Measurements from ENCODE around the gene ADAMTS12. TPM values are rescaled to one million over a fixed set of nuclear protein-coding genes. Genes with fewer than 3 reads are reported as not detected.

The ADAMTS12 gene
- total RNA-seq, 1 experiment from 2014 or later: not detected

GRCh38 chr5:33857037-33857436 is 34.8 kb downstream of the ADAMTS12 start:
- in situ Hi-C loops (cut with HindIII; ENCODE audit: low pct_unique_long_range_greater_than_20kb, low sequenced_read_pairs): no loop called here
- no peak for DNase-seq (ENCODE audit: low read depth, low spot score)

GRCh38 chr5:33855396-33855795 is 36.4 kb downstream of the ADAMTS12 start:
- DNase-seq (ENCODE audit: low read depth, low spot score): no peak
- in situ Hi-C loops (cut with HindIII; ENCODE audit: low pct_unique_long_range_greater_than_20kb, low sequenced_read_pairs): no loop called here

GRCh38 chr5:33854733-33855151 is 37.0 kb downstream of the ADAMTS12 start:
- in situ Hi-C loops (cut with HindIII; ENCODE audit: low pct_unique_long_range_greater_than_20kb, low sequenced_read_pairs): no loop called here
- no peak for DNase-seq (ENCODE audit: low read depth, low spot score)

- in situ Hi-C loops (cut with HindIII; ENCODE audit: low pct_unique_long_range_greater_than_20kb, low sequenced_read_pairs): no loop called here
- DNase-seq (ENCODE audit: low read depth, low spot score): no peak
These were observed 39.0 kb downstream of the ADAMTS12 start for GRCh38 chr5:33852837-33853236.

- DNase-seq (ENCODE audit: low read depth, low spot score): no peak
- in situ Hi-C loops (cut with HindIII; ENCODE audit: low pct_unique_long_range_greater_than_20kb, low sequenced_read_pairs): no loop called here
These were observed 39.5 kb downstream of the ADAMTS12 start for GRCh38 chr5:33852319-33852718.

GRCh38 chr5:33850100-33850594 is 41.6 kb downstream of the ADAMTS12 start:
- in situ Hi-C loops (cut with HindIII; ENCODE audit: low pct_unique_long_range_greater_than_20kb, low sequenced_read_pairs): no loop called here
- no peak for DNase-seq (ENCODE audit: low read depth, low spot score)

GRCh38 chr5:33848554-33848953 is 43.2 kb downstream of the ADAMTS12 start:
- in situ Hi-C loops (cut with HindIII; ENCODE audit: low pct_unique_long_range_greater_than_20kb, low sequenced_read_pairs): no loop called here
- no peak for DNase-seq (ENCODE audit: low read depth, low spot score)

- in situ Hi-C loops (cut with HindIII; ENCODE audit: low pct_unique_long_range_greater_than_20kb, low sequenced_read_pairs): no loop called here
- no peak for DNase-seq (ENCODE audit: low read depth, low spot score)
These were observed 44.9 kb downstream of the ADAMTS12 start for GRCh38 chr5:33846851-33847250.

GRCh38 chr5:33843579-33843978 is 48.2 kb downstream of the ADAMTS12 start:
- in situ Hi-C loops (cut with HindIII; ENCODE audit: low pct_unique_long_range_greater_than_20kb, low sequenced_read_pairs): no loop called here
- DNase-seq (ENCODE audit: low read depth, low spot score): no peak

GRCh38 chr5:33842456-33842855 is 49.3 kb downstream of the ADAMTS12 start:
- no peak for DNase-seq (ENCODE audit: low read depth, low spot score)

GRCh38 chr5:33841891-33842290 is 49.9 kb downstream of the ADAMTS12 start:
- DNase-seq (ENCODE audit: low read depth, low spot score): no peak
- in situ Hi-C loops (cut with HindIII; ENCODE audit: low pct_unique_long_range_greater_than_20kb, low sequenced_read_pairs): no loop called here

More at GRCh38 chr5:33842456-33842855, 49.3 kb downstream of the ADAMTS12 start:
- in situ Hi-C loops (cut with HindIII; ENCODE audit: low pct_unique_long_range_greater_than_20kb, low sequenced_read_pairs): no loop called here

GRCh38 chr5:33840927-33841547 is 50.8 kb downstream of the ADAMTS12 start:
- no peak for DNase-seq (ENCODE audit: low read depth, low spot score)

GRCh38 chr5:33837301-33837700 is 54.5 kb downstream of the ADAMTS12 start:
- in situ Hi-C loops (cut with HindIII; ENCODE audit: low pct_unique_long_range_greater_than_20kb, low sequenced_read_pairs): no loop called here
- DNase-seq (ENCODE audit: low read depth, low spot score): no peak

More at GRCh38 chr5:33840927-33841547, 50.8 kb downstream of the ADAMTS12 start:
- in situ Hi-C loops (cut with HindIII; ENCODE audit: low pct_unique_long_range_greater_than_20kb, low sequenced_read_pairs): no loop called here

- in situ Hi-C loops (cut with HindIII; ENCODE audit: low pct_unique_long_range_greater_than_20kb, low sequenced_read_pairs): no loop called here
- no peak for DNase-seq (ENCODE audit: low read depth, low spot score)
These were observed 57.5 kb downstream of the ADAMTS12 start for GRCh38 chr5:33834334-33834733.

GRCh38 chr5:33833237-33833575 is 58.6 kb downstream of the ADAMTS12 start:
- no peak for DNase-seq (ENCODE audit: low read depth, low spot score)
- in situ Hi-C loops (cut with HindIII; ENCODE audit: low pct_unique_long_range_greater_than_20kb, low sequenced_read_pairs): no loop called here

- in situ Hi-C loops (cut with HindIII; ENCODE audit: low pct_unique_long_range_greater_than_20kb, low sequenced_read_pairs): no loop called here
- no peak for DNase-seq (ENCODE audit: low read depth, low spot score)
These were observed 59.2 kb downstream of the ADAMTS12 start for GRCh38 chr5:33832404-33833236.

- in situ Hi-C loops (cut with HindIII; ENCODE audit: low pct_unique_long_range_greater_than_20kb, low sequenced_read_pairs): no loop called here
- no peak for DNase-seq (ENCODE audit: low read depth, low spot score)
These were observed 60.7 kb downstream of the ADAMTS12 start for GRCh38 chr5:33831041-33831440.

GRCh38 chr5:33829430-33829829 is 62.4 kb downstream of the ADAMTS12 start:
- DNase-seq (ENCODE audit: low read depth, low spot score): no peak
- in situ Hi-C loops (cut with HindIII; ENCODE audit: low pct_unique_long_range_greater_than_20kb, low sequenced_read_pairs): no loop called here
